A549 (cell line): ENCODE results near the gene FSTL5.

ENCODE experiments used
- POLR2AphosphoS2 ChIP-seq: conservative IDR thresholded peaks from 2 replicates; pipeline ENCODE4 v1.6.1; 2012; ENCODE audit warnings: low read length, improper control_type of control experiment, inconsistent platforms
- TF ChIP-seq, protein P1 (sequence below): fragments of >200 bp; sonication (Bioruptor Twin); formaldehyde crosslinking; IDR thresholded peaks from 3 replicates; pipeline ENCODE4 v1.5.1; 2016
- TF ChIP-seq, protein P2 (sequence below): fragments of 200-600 bp; sonication (generic); IDR thresholded peaks from 2 replicates; pipeline ENCODE4 v1.6.1; 2016; ENCODE audit warnings: antibody characterized with exemption, mild to moderate bottlenecking, moderate library complexity

DNA sequence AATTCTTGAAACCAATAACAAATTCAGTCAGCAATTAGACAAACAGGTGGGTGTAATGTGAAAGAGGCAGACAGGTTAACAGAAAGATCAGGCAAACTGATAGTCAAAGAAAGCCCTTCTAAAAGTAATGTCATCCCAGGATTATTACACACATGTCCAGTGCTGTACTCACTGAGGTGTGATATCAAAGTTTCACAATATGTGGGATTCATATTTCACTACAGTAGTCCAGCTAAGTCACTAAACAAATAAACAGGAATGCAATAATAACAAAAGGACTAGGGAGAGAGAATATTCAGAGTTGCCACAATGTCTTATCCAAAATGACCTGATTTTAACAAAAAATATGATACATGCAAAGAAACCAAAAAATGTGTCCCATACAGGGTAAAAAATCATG lies 787.5 kb downstream of the FSTL5 start:
- TF ChIP-seq, protein P1, sequence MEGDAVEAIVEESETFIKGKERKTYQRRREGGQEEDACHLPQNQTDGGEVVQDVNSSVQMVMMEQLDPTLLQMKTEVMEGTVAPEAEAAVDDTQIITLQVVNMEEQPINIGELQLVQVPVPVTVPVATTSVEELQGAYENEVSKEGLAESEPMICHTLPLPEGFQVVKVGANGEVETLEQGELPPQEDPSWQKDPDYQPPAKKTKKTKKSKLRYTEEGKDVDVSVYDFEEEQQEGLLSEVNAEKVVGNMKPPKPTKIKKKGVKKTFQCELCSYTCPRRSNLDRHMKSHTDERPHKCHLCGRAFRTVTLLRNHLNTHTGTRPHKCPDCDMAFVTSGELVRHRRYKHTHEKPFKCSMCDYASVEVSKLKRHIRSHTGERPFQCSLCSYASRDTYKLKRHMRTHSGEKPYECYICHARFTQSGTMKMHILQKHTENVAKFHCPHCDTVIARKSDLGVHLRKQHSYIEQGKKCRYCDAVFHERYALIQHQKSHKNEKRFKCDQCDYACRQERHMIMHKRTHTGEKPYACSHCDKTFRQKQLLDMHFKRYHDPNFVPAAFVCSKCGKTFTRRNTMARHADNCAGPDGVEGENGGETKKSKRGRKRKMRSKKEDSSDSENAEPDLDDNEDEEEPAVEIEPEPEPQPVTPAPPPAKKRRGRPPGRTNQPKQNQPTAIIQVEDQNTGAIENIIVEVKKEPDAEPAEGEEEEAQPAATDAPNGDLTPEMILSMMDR: no peak
- TF ChIP-seq, protein P2, sequence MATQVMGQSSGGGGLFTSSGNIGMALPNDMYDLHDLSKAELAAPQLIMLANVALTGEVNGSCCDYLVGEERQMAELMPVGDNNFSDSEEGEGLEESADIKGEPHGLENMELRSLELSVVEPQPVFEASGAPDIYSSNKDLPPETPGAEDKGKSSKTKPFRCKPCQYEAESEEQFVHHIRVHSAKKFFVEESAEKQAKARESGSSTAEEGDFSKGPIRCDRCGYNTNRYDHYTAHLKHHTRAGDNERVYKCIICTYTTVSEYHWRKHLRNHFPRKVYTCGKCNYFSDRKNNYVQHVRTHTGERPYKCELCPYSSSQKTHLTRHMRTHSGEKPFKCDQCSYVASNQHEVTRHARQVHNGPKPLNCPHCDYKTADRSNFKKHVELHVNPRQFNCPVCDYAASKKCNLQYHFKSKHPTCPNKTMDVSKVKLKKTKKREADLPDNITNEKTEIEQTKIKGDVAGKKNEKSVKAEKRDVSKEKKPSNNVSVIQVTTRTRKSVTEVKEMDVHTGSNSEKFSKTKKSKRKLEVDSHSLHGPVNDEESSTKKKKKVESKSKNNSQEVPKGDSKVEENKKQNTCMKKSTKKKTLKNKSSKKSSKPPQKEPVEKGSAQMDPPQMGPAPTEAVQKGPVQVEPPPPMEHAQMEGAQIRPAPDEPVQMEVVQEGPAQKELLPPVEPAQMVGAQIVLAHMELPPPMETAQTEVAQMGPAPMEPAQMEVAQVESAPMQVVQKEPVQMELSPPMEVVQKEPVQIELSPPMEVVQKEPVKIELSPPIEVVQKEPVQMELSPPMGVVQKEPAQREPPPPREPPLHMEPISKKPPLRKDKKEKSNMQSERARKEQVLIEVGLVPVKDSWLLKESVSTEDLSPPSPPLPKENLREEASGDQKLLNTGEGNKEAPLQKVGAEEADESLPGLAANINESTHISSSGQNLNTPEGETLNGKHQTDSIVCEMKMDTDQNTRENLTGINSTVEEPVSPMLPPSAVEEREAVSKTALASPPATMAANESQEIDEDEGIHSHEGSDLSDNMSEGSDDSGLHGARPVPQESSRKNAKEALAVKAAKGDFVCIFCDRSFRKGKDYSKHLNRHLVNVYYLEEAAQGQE: no peak
- TF ChIP-seq POLR2AphosphoS2: no peak
